Mammary epithelial cell (primary cell): Measurements from ENCODE around the gene PRKN.

Source experiments
- CTCF ChIP-seq, 2 donors: IDR thresholded peaks in 1 of 2; conservative IDR thresholded peaks in 1 of 2; 2 replicates each; pipeline ENCODE4 v1.5.1; 2011 to 2012; ENCODE audit warnings: inconsistent platforms in 2 of 2, low read length in 2 of 2, mild to moderate bottlenecking in 2 of 2, control low read depth in 1 of 2, low read depth in 1 of 2; ENCODE audit not compliant: insufficient read depth in 1 of 2; ENCODE audit errors: extremely low read depth in 1 of 2
- EZH2 ChIP-seq: IDR thresholded peaks from 2 replicates; pipeline ENCODE4 v1.6.1; 2012; ENCODE audit warnings: low read length, inconsistent platforms, borderline replicate concordance

GRCh38 chr6:161654209-161654608 is 1073.4 kb downstream of the PRKN start:
- TF ChIP-seq CTCF (conservative IDR thresholded peaks at IDR 0.05 in 1 of 2, IDR thresholded peaks at IDR 0.05 in 1 of 2; ENCODE audit: extremely low read depth in 1 of 2, insufficient read depth in 1 of 2, low read depth in 1 of 2, low read length in 2 of 2) (no peak), EZH2 (no peak)
